Testis (tissue), 2 donors: ENCODE measurements around the gene NADSYN1.

Experiments used
- CTCF ChIP-seq, 3 experiments: fragments of 450-650 bp in 2 of 3; fragments of 200-600 bp in 1 of 3; sonication (generic) in 1 of 3; IDR thresholded peaks; one replicate each; pipeline ENCODE4 v1.5.1; 2016 to 2019; ENCODE audit warnings: antibody characterized with exemption in 3 of 3, mild to moderate bottlenecking in 2 of 3, moderate library complexity in 1 of 3
- POLR2A ChIP-seq: fragments of 450-650 bp; IDR thresholded peaks from one replicate; pipeline ENCODE4 v1.6.1; 2017; ENCODE audit warnings: antibody characterized with exemption, mild to moderate bottlenecking, moderate library complexity

- TF ChIP-seq CTCF (IDR thresholded peaks at IDR 0.05) (no peak), POLR2A (no peak)
Observed at GRCh38 chr11:71407356-71407755, 45.6 kb upstream of the NADSYN1 start.
